Suprapubic skin (tissue), 4 donors: ENCODE measurements around the gene NMU.

Experiments
- CTCF ChIP-seq, 2 donors: fragments of 200-600 bp in 1 of 2; fragments of 450-650 bp in 1 of 2; sonication (generic) in 1 of 2; IDR thresholded peaks; one replicate each; pipeline ENCODE4 v1.5.1; 2016 to 2019; ENCODE audit warnings: antibody characterized with exemption in 2 of 2, mild to moderate bottlenecking in 1 of 2, moderate library complexity in 1 of 2
- EP300 ChIP-seq: sonication (generic); formaldehyde crosslinking; IDR thresholded peaks from one replicate; pipeline ENCODE4 v1.6.1; 2017; ENCODE audit warnings: antibody characterized with exemption
- POLR2A ChIP-seq, 2 donors: fragments of 450-650 bp; IDR thresholded peaks; one replicate each; pipeline ENCODE4 v1.6.1; 2017; ENCODE audit warnings: antibody characterized with exemption in 2 of 2, mild to moderate bottlenecking in 2 of 2, moderate library complexity in 2 of 2
- POLR2AphosphoS5 ChIP-seq, 3 donors: sonication (generic); formaldehyde crosslinking; IDR thresholded peaks; one replicate each; pipeline ENCODE4 v1.6.1; 2017; ENCODE audit warnings: antibody characterized with exemption in 3 of 3

GRCh38 chr4:55561889-55562288, 74.2 kb downstream of the NMU start:
- no peak for TF ChIP-seq CTCF (IDR thresholded peaks at IDR 0.05)
- TF ChIP-seq POLR2AphosphoS5 (IDR thresholded peaks at IDR 0.05), result no peak
- TF ChIP-seq EP300, result no peak
- TF ChIP-seq POLR2A (IDR thresholded peaks at IDR 0.05), result no peak
